H9 (cell line): ENCODE measurements around the gene MTHFD1. TPM values are rescaled to one million over a fixed set of nuclear protein-coding genes. Genes with fewer than 3 reads are reported as not detected.

Experiments used
- DNase-seq: peaks from one replicate; pipeline ENCODE4 v3.0.0-alpha.2; 2017
- H2AFZ ChIP-seq: one replicate; pipeline ENCODE4 v1.6.1; 2013; ENCODE audit warnings: mild to moderate bottlenecking, low read length, control low read depth, moderate library complexity
- H2AK5ac ChIP-seq: 2 replicates; pipeline ENCODE4 v1.6.1; 2013; ENCODE audit warnings: low read length, control low read depth, mixed read lengths; ENCODE audit not compliant: insufficient read length
- H2BK120ac ChIP-seq: one replicate; pipeline ENCODE4 v1.6.1; 2013; ENCODE audit warnings: low read depth, mild to moderate bottlenecking, low read length, control low read depth, inconsistent platforms; ENCODE audit not compliant: poor library complexity, severe bottlenecking
- H2BK12ac ChIP-seq: 2 replicates; pipeline ENCODE4 v1.6.1; 2013; ENCODE audit warnings: low read length, control low read depth, mixed read lengths, low read depth; ENCODE audit not compliant: insufficient read length
- H2BK15ac ChIP-seq: 2 replicates; pipeline ENCODE4 v1.6.1; 2013; ENCODE audit warnings: low read depth, low read length, control low read depth
- H2BK20ac ChIP-seq: one replicate; pipeline ENCODE4 v1.6.1; 2013; ENCODE audit warnings: low read depth, mild to moderate bottlenecking, low read length, control low read depth, inconsistent platforms; ENCODE audit not compliant: poor library complexity, severe bottlenecking
- H2BK5ac ChIP-seq: 2 replicates; pipeline ENCODE4 v1.6.1; 2013; ENCODE audit warnings: low read length, control low read depth, mixed read lengths; ENCODE audit not compliant: insufficient read length
- H3K14ac ChIP-seq: 2 replicates; pipeline ENCODE4 v1.6.1; 2013; ENCODE audit warnings: low read length, control low read depth; ENCODE audit not compliant: insufficient read depth
- H3K18ac ChIP-seq: 2 replicates; pipeline ENCODE4 v1.6.1; 2013; ENCODE audit warnings: low read depth, mild to moderate bottlenecking, mixed read lengths, low read length, control low read depth; ENCODE audit not compliant: insufficient read length
- H3K23ac ChIP-seq: 2 replicates; pipeline ENCODE4 v1.6.1; 2013; ENCODE audit warnings: low read length, control low read depth, mixed read lengths, low read depth; ENCODE audit not compliant: insufficient read length
- H3K23me2 ChIP-seq: 2 replicates; pipeline ENCODE4 v1.6.1; 2013; ENCODE audit warnings: low read depth, mild to moderate bottlenecking, mixed read lengths, low read length, control low read depth; ENCODE audit not compliant: insufficient read length, poor library complexity, severe bottlenecking
- H3K27ac ChIP-seq: 2 replicates; pipeline ENCODE4 v1.5.1; 2013; ENCODE audit warnings: low read length, control low read depth, mixed read lengths, low read depth; ENCODE audit not compliant: insufficient read length
- H3K27me3 ChIP-seq: 2 replicates; pipeline ENCODE4 v1.6.1; 2013; ENCODE audit warnings: low read length, control low read depth, inconsistent platforms; ENCODE audit not compliant: insufficient read depth
- H3K4ac ChIP-seq: 2 replicates; pipeline ENCODE4 v1.6.1; 2013; ENCODE audit warnings: low read depth, mild to moderate bottlenecking, control low read depth, inconsistent platforms, low read length, moderate library complexity
- H3K4me1 ChIP-seq: 2 replicates; pipeline ENCODE4 v1.6.1; 2013; ENCODE audit warnings: low read length, control low read depth, inconsistent platforms; ENCODE audit not compliant: insufficient read depth
- H3K4me2 ChIP-seq: 2 replicates; pipeline ENCODE4 v1.6.1; 2013; ENCODE audit warnings: low read length, control low read depth, mixed read lengths; ENCODE audit not compliant: insufficient read length, insufficient read depth
- H3K56ac ChIP-seq: 2 replicates; pipeline ENCODE4 v1.6.1; 2013; ENCODE audit warnings: low read depth, mild to moderate bottlenecking, mixed read lengths, low read length, control low read depth; ENCODE audit not compliant: insufficient read length
- H3K79me1 ChIP-seq: 2 replicates; pipeline ENCODE4 v1.6.1; 2013; ENCODE audit warnings: low read depth, mild to moderate bottlenecking, moderate library complexity, low read length, control low read depth, inconsistent platforms; ENCODE audit not compliant: insufficient read depth, poor library complexity, severe bottlenecking
- H3K79me2 ChIP-seq: 2 replicates; pipeline ENCODE4 v1.6.1; 2013; ENCODE audit warnings: low read length, control low read depth, inconsistent platforms; ENCODE audit not compliant: insufficient read depth
- H3K9ac ChIP-seq: 2 replicates; pipeline ENCODE4 v1.6.1; 2013; ENCODE audit warnings: low read length, control low read depth, mixed read lengths; ENCODE audit not compliant: insufficient read length; ENCODE audit errors: extremely low read depth
- H3K9me3 ChIP-seq: one replicate; pipeline ENCODE4 v1.6.1; 2013; ENCODE audit warnings: low read depth, low read length, inconsistent platforms; ENCODE audit not compliant: control insufficient read depth
- H3T11ph ChIP-seq: one replicate; pipeline ENCODE4 v1.6.1; 2013; ENCODE audit warnings: mild to moderate bottlenecking, low read length, control low read depth, inconsistent platforms
- H4K20me1 ChIP-seq: one replicate; pipeline ENCODE4 v1.6.1; 2013; ENCODE audit not compliant: control insufficient read depth, insufficient read length, insufficient read depth
- H4K5ac ChIP-seq: 2 replicates; pipeline ENCODE4 v1.6.1; 2013; ENCODE audit warnings: low read depth, mild to moderate bottlenecking, mixed read lengths, low read length, control low read depth; ENCODE audit not compliant: insufficient read length
- H4K8ac ChIP-seq: replicated peaks from 2 replicates; pipeline ENCODE4 v1.6.1; 2013; ENCODE audit warnings: low read length, control low read depth, mixed read lengths, low read depth; ENCODE audit not compliant: insufficient read length
- H4K91ac ChIP-seq: 2 replicates; pipeline ENCODE4 v1.6.1; 2013; ENCODE audit warnings: low read depth, mild to moderate bottlenecking, moderate library complexity, mixed read lengths, low read length, control low read depth; ENCODE audit not compliant: insufficient read length
- H3K27ac Mint-ChIP-seq, 3 experiments: 2 replicates in 2 of 3; 3 replicates in 1 of 3; pipeline ENCODE4 v1.8.0; 2020 to 2021; ENCODE audit warnings: mixed read lengths in 3 of 3, mild to moderate bottlenecking in 1 of 3, moderate library complexity in 1 of 3
- H3K27me3 Mint-ChIP-seq: 2 replicates; pipeline ENCODE4 v1.8.0; 2021; ENCODE audit warnings: low read depth, mild to moderate bottlenecking, moderate library complexity, mixed read lengths
- H3K36me3 Mint-ChIP-seq, 3 experiments: 2 replicates in 2 of 3; 3 replicates in 1 of 3; pipeline ENCODE4 v1.8.0; 2020 to 2021; ENCODE audit warnings: low read depth in 3 of 3, mixed read lengths in 3 of 3; ENCODE audit not compliant: insufficient read depth in 1 of 3
- H3K4me1 Mint-ChIP-seq, 2 experiments: 2 replicates each; pipeline ENCODE4 v1.8.0; 2020; ENCODE audit warnings: mixed read lengths in 2 of 2
- H3K4me3 Mint-ChIP-seq, 2 experiments: 2 replicates in 1 of 2; 3 replicates in 1 of 2; pipeline ENCODE4 v1.8.0; 2020 to 2021; ENCODE audit warnings: mild to moderate bottlenecking in 2 of 2, mixed read lengths in 2 of 2, moderate library complexity in 1 of 2
- H3K9me3 Mint-ChIP-seq, 2 experiments: 2 replicates in 1 of 2; 3 replicates in 1 of 2; pipeline ENCODE4 v1.8.0; 2020; ENCODE audit warnings: mild to moderate bottlenecking in 2 of 2, mixed read lengths in 2 of 2, moderate library complexity in 1 of 2
- CTCF ChIP-seq: fragments of 200-600 bp; sonication (generic); conservative IDR thresholded peaks from 3 replicates; pipeline ENCODE4 v1.8.0; 2021; ENCODE audit warnings: antibody characterized with exemption, mild to moderate bottlenecking
- WGBS: extraction: QIAGEN DNeasy Blood & Tissue Kit; methylation state at CpG from one replicate; pipeline ENCODE4 v1.1.7; 2013; ENCODE audit warnings: missing lambda C conversion rate, low lambda C conversion rate, mixed read lengths; ENCODE audit not compliant: insufficient read length; ENCODE audit errors: extremely low coverage; 5-methylcytosine and 5-hydroxymethylcytosine counted together
- total RNA-seq: library from RNA; stranded (reverse); gene quantifications from 2 replicates; pipeline ENCODE4 v1.2.1, GENCODE V29; 2021

The MTHFD1 gene
- total RNA-seq, 1 experiment from 2014 or later, result 203 TPM

- H4K5ac ChIP-seq, result no peak overlapping the region
- H3K4me1 Mint-ChIP-seq, result peaks cover 39 to 40% of the 10 kb centered on the region in 2 experiments
- TF ChIP-seq CTCF, result no peak
- peaks cover 22% of the 10 kb centered on the region; the same call in 1 of the 2 replicates for H3K79me2 ChIP-seq
- DNase-seq, result no peak
- peak overlapping the region; percentile 75 for H3K9ac ChIP-seq
- no peak overlapping the region for H3K4ac ChIP-seq
- H4K91ac ChIP-seq, result no peak overlapping the region
- no CpG with 5 or more reads among the region's 29 CpGs for WGBS
- no peaks in the 10 kb centered on the region; the same call in 1 of the 2 replicates for H3K4me1 ChIP-seq
- no peak overlapping the region for H3K23ac ChIP-seq
- H2BK120ac ChIP-seq, result no peak overlapping the region
- H3K23me2 ChIP-seq, result peaks cover 15% of the 10 kb centered on the region
- H3K27ac Mint-ChIP-seq, result peak overlapping the region; percentile 91 to 92 (median 91)
- H2BK12ac ChIP-seq, result no peak overlapping the region
- H4K8ac ChIP-seq, result no peak overlapping the region
- no peak overlapping the region for H2AFZ ChIP-seq
- no peak overlapping the region for H2BK5ac ChIP-seq
- H3T11ph ChIP-seq, result no peak overlapping the region
- peak overlapping the region; percentile 84 to 86 for H3K4me3 Mint-ChIP-seq
- H3K14ac ChIP-seq, result peak overlapping the region; percentile 83; the same call in 1 of the 2 replicates
- no peaks in the 10 kb centered on the region for H3K27me3 ChIP-seq
- H3K4me2 ChIP-seq, result peak overlapping the region; percentile 91
- H3K56ac ChIP-seq, result no peak overlapping the region
- no peak overlapping the region for H2BK20ac ChIP-seq
- no peak overlapping the region for H3K27ac ChIP-seq
- no peaks in the 10 kb centered on the region for H3K27me3 Mint-ChIP-seq
- H3K36me3 Mint-ChIP-seq, result peaks cover 7 to 15% (median 14%) of the 10 kb centered on the region in 3 experiments; a peak in 6 of 7 replicates
- no peaks in the 10 kb centered on the region for H4K20me1 ChIP-seq
- no peaks in the 10 kb centered on the region for H3K9me3 ChIP-seq
- no peak overlapping the region for H2AK5ac ChIP-seq
- H2BK15ac ChIP-seq, result no peak overlapping the region
- no peaks in the 10 kb centered on the region for H3K9me3 Mint-ChIP-seq
- peak overlapping the region; percentile 12 for H3K18ac ChIP-seq
- H3K79me1 ChIP-seq, result no peaks in the 10 kb centered on the region
Observed at GRCh38 chr14:64502887-64503433, 114.8 kb downstream of the MTHFD1 start.
